Measurements from ENCODE around the gene USP30.
"Not testable (repeated sequence)": the region's sequence is repeated elsewhere in the genome, so short reads cannot be mapped to it uniquely, and the experiment has no call there.

Gene USP30

DNA sequence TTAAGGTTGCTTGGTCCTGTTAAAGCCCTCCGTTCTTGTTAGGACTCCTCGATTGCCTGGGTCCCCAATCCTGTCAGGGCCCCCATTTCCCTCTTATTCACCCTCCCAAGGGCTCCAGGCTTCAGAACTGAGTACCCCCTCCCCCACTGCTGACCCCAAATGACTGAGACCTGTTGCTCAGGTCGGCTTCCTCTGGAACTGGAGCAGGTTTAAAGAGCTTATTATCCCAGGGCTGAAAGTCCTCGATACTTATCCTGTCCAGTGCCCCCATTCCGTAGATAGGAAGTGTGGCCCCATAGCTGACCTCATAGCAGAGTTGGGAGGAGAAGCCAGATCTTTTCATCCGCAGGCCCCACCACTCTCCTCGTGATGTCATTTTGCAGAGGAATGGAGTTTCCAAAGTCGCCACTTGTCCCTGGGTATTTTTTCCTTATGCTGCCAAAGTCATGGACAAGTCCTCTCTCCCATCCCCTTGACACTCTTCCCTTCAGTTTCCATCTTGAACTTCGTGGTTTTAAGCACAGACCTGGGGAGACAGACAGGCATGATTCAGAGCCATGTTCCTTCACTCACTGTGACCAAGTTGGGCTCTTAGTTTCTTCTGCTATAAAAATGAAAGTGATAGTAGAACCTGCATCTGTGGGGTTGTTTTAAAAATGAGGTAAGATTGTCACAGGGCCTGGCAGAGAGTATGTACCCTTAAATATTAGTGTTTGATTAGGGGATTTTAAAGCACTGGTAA lies 1.2 kb downstream of the USP30 start:
- DNase-seq = no peak

GRCh38 chr12:109054124-109054513 lies 1.7 kb downstream of the USP30 start:
- not testable (repeated sequence) for DNase-seq

- DNase-seq = no peak
These were observed 2.1 kb downstream of the USP30 start for GRCh38 chr12:109054520-109054919.

- DNase-seq = no peak
These were observed 4.5 kb downstream of the USP30 start for GRCh38 chr12:109056891-109057290.

GRCh38 chr12:109057376-109057775 lies 5.0 kb downstream of the USP30 start:
- no peak for DNase-seq

DNA sequence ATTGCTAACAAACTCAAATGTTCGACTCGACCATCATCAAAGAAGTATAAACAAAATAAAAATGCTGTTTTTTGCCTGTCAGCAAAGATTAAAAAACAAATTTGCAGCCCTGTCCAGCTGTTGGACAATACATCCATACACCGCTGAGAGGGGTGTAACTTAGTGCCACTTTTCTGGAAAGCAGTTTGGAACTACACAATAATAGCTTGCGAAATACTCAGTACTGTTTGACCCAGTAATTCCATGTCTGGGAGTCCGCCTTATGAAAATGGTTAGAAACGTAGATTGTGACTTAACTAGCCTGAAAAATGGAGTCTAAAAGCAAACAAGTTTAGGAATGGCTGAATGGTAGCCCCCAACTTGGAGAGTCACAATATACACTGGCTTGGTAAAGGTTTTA lies 6.4 kb downstream of the USP30 start:
- no peak for DNase-seq

GRCh38 chr12:109064143-109064542 lies 11.8 kb downstream of the USP30 start:
- no peak for DNase-seq

- DNase-seq = no peak
These were observed 12.9 kb downstream of the USP30 start for GRCh38 chr12:109065154-109065852.

- DNase-seq = no peak
These were observed 13.4 kb downstream of the USP30 start for GRCh38 chr12:109065853-109066193.

DNA sequence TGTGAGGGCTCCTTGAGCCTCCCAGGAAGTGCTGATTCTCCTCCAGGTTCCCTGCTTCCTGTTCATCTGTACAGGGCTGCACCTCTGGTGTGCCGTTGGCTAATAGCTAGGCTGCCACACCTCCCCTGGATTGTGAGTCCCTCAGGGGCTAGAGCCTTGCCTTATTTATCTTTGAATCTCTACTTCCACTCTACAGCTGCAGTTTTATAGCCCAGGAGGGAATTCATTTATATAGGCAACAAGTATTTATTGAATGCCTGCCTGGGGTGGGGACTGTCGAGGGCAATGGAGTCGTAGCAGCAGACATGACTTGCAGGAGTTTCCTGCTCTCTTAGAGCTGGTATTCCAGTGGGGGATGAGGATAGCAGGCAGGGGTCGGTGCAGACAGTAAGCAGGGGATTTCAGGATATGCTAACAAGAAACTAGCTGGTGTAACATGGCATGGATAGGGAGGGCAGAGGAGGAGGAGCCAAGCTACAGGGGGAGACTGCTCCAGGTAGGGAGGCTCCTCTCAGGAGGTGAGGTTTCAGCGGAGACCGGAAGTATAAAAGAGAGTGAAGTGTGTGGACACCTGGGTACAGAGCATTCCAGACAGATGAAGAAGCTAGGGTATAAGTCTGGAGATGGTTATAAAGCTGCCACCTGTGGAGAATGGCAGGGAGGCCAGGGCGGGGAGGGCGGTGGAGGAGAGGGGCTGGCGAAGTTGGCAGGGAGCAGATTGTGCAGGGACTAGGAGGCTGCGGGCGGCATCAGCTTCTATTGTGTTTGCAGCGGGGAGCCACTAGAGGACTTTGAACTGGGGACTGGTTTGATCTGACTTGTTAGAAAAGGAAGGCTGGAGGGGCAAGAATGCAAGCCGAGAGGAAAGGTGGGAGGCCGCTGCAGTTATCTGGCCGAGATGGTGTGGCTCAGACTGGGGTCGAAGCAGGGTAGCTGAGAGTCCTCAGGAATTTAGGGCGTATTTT lies 17.2 kb downstream of the USP30 start:
- peak; percentile 73 for DNase-seq

GRCh38 chr12:109074866-109075265 lies 22.5 kb downstream of the USP30 start:
- no peak for DNase-seq

DNA sequence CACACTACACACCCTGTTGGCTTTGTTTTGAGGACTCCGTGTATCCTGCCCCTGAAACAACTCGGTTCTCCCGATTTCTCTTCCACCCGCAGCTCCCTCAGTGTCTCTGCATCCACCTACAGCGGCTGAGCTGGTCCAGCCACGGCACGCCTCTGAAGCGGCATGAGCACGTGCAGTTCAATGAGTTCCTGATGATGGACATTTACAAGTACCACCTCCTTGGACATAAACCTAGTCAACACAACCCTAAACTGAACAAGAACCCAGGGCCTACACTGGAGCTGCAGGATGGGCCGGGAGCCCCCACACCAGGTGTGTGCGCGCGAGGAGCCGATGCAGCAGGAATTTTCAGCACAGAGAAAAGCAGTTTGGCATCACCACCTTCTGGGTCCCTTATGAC lies 30.4 kb downstream of the USP30 start:
- DNase-seq = no peak

GRCh38 chr12:109084425-109084824 lies 32.0 kb downstream of the USP30 start:
- no peak for DNase-seq

- no peak for DNase-seq
These were observed 33.2 kb downstream of the USP30 start for GRCh38 chr12:109085590-109085989.

- no peak for DNase-seq
These were observed 34.9 kb downstream of the USP30 start for GRCh38 chr12:109087250-109087649.

- no peak for DNase-seq
These were observed 36.4 kb downstream of the USP30 start for GRCh38 chr12:109088818-109089217.

DNA sequence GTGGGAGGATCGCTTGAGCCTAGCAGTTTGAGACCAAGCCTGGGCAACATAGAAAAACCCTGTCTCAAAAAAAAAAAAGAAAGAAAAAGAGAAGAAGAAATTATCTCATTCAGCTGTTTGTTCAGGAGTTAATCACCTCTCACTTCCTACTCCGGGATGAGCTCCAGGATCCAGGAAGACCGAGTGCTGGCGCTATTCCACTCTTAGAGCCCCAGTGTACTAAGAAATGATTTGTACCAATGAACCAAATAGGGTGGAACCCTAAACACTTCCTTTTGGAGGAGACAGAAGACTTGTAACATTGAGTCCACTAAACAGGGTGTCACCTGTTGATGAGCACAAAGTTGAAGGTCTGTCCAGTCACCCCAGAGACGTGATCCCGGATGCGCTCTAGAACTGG lies 37.3 kb downstream of the USP30 start:
- DNase-seq = no peak

GRCh38 chr12:109092497-109093021 lies 40.2 kb downstream of the USP30 start:
- DNase-seq = no peak

- DNase-seq = peak; percentile 71
These were observed 40.9 kb downstream of the USP30 start, which contains the start of gene ALKBH2 for GRCh38 chr12:109093022-109093918. ALKBH2 (minus strand) TSS chr12:109093472; CDS start chr12:109092786, 686 bp downstream.

- DNase-seq = no peak
These were observed 44.7 kb downstream of the USP30 start for GRCh38 chr12:109097140-109097434.

- DNase-seq = peak; percentile 50
These were observed 45.2 kb downstream of the USP30 start, which contains the start of gene UNG for GRCh38 chr12:109097435-109098182. UNG (plus strand) TSS chr12:109097597; CDS start chr12:109097680, 83 bp downstream.

Measured in NCI-H1436 treated with DMSO at 0.1 percent for 48 hours (cell line).